B cell (primary cell): ENCODE results near the gene SLC35G3. TPM values are rescaled to one million over a fixed set of nuclear protein-coding genes. Genes with fewer than 3 reads are reported as not detected.

Experiments
- ATAC-seq: fragments of 200-7000 bp; cut with Tn5 transposase; one replicate; pipeline ENCODE4 v1.10.0; 2021; ENCODE audit warnings: low read depth, mild to moderate bottlenecking, moderate number of reproducible peaks, moderate library complexity
- CTCF ChIA-PET: fragments of 350-600 bp; sonication (Branson Sonifier 250); formaldehyde crosslinking; loops from one replicate; lab custom pipeline; 2021; ENCODE audit warnings: antibody characterized with exemption, inconsistent platforms; lab: Charles Lee
- POLR2A ChIA-PET: fragments of 350-600 bp; sonication (Branson Sonifier 250); formaldehyde crosslinking; loops from one replicate; lab custom pipeline; 2021; ENCODE audit warnings: antibody characterized with exemption; lab: Charles Lee
- DNase-seq: peaks from one replicate; pipeline ENCODE4 v3.0.0; 2013
- H2AFZ ChIP-seq: 2 replicates; pipeline ENCODE4 v1.6.1; 2012; ENCODE audit warnings: mild to moderate bottlenecking, low read depth, low read length; ENCODE audit not compliant: insufficient read depth, poor library complexity, severe bottlenecking
- H3K27ac ChIP-seq, 2 donors: 1 replicate in 1 of 2; 2 replicates in 1 of 2; pipeline ENCODE4 v1.5.1; 2012 to 2013; ENCODE audit warnings: low read length in 2 of 2, mild to moderate bottlenecking in 2 of 2, moderate library complexity in 1 of 2
- H3K27me3 ChIP-seq, 4 experiments: fragments of 200-600 bp in 1 of 4; sonication (generic) in 1 of 4; replicated peaks in 1 of 4; 1 replicate in 2 of 4; 2 replicates in 2 of 4; pipeline versions ENCODE4 v1.6.1 to v1.7.0; 2013 to 2016; ENCODE audit warnings: low read length in 3 of 4, mild to moderate bottlenecking in 2 of 4, mixed read lengths in 1 of 4, moderate library complexity in 1 of 4; ENCODE audit not compliant: insufficient read depth in 4 of 4, control insufficient read depth in 3 of 4; ENCODE audit errors: control extremely low read depth in 1 of 4
- H3K36me3 ChIP-seq, 2 experiments: replicated peaks in 1 of 2; 1 replicate in 1 of 2; 2 replicates in 1 of 2; pipeline versions ENCODE4 v1.6.1 to v1.7.1; 2013; ENCODE audit warnings: low read length in 1 of 2; ENCODE audit not compliant: insufficient read depth in 2 of 2, control insufficient read depth in 1 of 2; ENCODE audit errors: control extremely low read depth in 1 of 2, extremely low read depth in 1 of 2
- H3K4me1 ChIP-seq, 2 donors: fragments of 200-600 bp in 1 of 2; sonication (generic) in 1 of 2; 1 replicate in 1 of 2; 2 replicates in 1 of 2; pipeline versions ENCODE4 v1.5.1 to v1.6.1; 2013 to 2017; ENCODE audit warnings: low read length in 2 of 2; ENCODE audit not compliant: control insufficient read depth in 2 of 2, insufficient read depth in 2 of 2
- H3K4me2 ChIP-seq: replicated peaks from 2 replicates; pipeline ENCODE3; 2012; ENCODE audit warnings: mild to moderate bottlenecking, low read depth, low read length; ENCODE audit not compliant: poor library complexity, severe bottlenecking
- H3K4me3 ChIP-seq, 5 experiments: fragments of 200-600 bp in 1 of 5; sonication (generic) in 1 of 5; 1 replicate in 3 of 5; 2 replicates in 2 of 5; pipeline versions ENCODE4 v1.5.1 to v1.7.0; 2011 to 2016; ENCODE audit warnings: low read length in 4 of 5, mild to moderate bottlenecking in 4 of 5, low read depth in 2 of 5, control low read depth in 1 of 5, moderate library complexity in 1 of 5; ENCODE audit not compliant: insufficient read depth in 1 of 5; ENCODE audit errors: control extremely low read depth in 1 of 5, extremely low read depth in 1 of 5
- H3K79me2 ChIP-seq: fragments of 200-600 bp; sonication (generic); one replicate; pipeline ENCODE4 v1.6.0; 2016; ENCODE audit warnings: low read length; ENCODE audit not compliant: control insufficient read depth, insufficient read depth
- H3K9ac ChIP-seq: fragments of 200-600 bp; sonication (generic); 2 replicates; pipeline ENCODE4 v1.6.1; 2017; ENCODE audit warnings: mild to moderate bottlenecking, low read length, moderate library complexity
- H3K9me3 ChIP-seq, 3 donors: one replicate each; pipeline versions ENCODE4 v1.6.1 to v1.7.1; 2013; ENCODE audit warnings: low read length in 2 of 3; ENCODE audit not compliant: control insufficient read depth in 2 of 3, insufficient read depth in 1 of 3; ENCODE audit errors: control extremely low read depth in 1 of 3
- H4K20me1 ChIP-seq: 2 replicates; pipeline ENCODE4 v1.6.0; 2012; ENCODE audit warnings: mild to moderate bottlenecking, low read length; ENCODE audit not compliant: insufficient read depth, control insufficient read depth, poor library complexity, severe bottlenecking
- H3K27ac Mint-ChIP-seq: one replicate; pipeline ENCODE4 v1.8.0; 2021; ENCODE audit warnings: mixed read lengths
- H3K27me3 Mint-ChIP-seq: one replicate; pipeline ENCODE4 v1.8.0; 2021; ENCODE audit warnings: mixed read lengths
- H3K4me1 Mint-ChIP-seq: one replicate; pipeline ENCODE4 v1.8.0; 2021; ENCODE audit warnings: mixed read lengths
- H3K4me3 Mint-ChIP-seq: one replicate; pipeline ENCODE4 v1.8.0; 2021; ENCODE audit warnings: mixed read lengths
- H3K9me3 Mint-ChIP-seq: one replicate; pipeline ENCODE4 v1.8.0; 2022; ENCODE audit warnings: mixed read lengths; ENCODE audit not compliant: insufficient read depth
- CTCF ChIP-seq: fragments of 200-600 bp; IDR thresholded peaks from one replicate; pipeline ENCODE4 v1.8.0; 2022; ENCODE audit warnings: antibody characterized with exemption, mild to moderate bottlenecking
- EZH2 ChIP-seq: IDR thresholded peaks from 2 replicates; pipeline ENCODE4 v1.6.1; 2012; ENCODE audit warnings: borderline replicate concordance, low read depth, mild to moderate bottlenecking, moderate library complexity, low read length; ENCODE audit not compliant: insufficient read depth, poor library complexity, severe bottlenecking
- WGBS: methylation state at CpG from one replicate; pipeline ENCODE4 v1.1.5; 2013; ENCODE audit warnings: missing lambda C conversion rate; ENCODE audit not compliant: insufficient coverage; 5-methylcytosine and 5-hydroxymethylcytosine counted together
- intact Hi-C: fragments of 100-400 bp; cut with micrococcal nuclease; formaldehyde crosslinking; loops from one replicate; pipeline ENCODE4 v1.10.0; 2022
- polyA plus RNA-seq: library from polyadenylated mRNA; depleted of rRNA; stranded (reverse); fragments of >200 nt; gene quantifications from 2 replicates; pipeline ENCODE4 v1.2.3, GENCODE V29; 2012
- total RNA-seq, 2 donors: library from RNA; stranded (reverse); fragments of 120-200 nt in 1 of 2; gene quantifications; 1 replicate in 1 of 2; 2 replicates in 1 of 2; pipeline versions ENCODE4 v1.2.3 to v1.2.4, GENCODE V29; 2013 to 2022

Gene SLC35G3
- total and polyA plus RNA-seq, 2 donors (not counting 1 experiment from before 2014, with no cell fraction given), result not detected

- no peaks in the 10 kb centered on the region for H3K4me1 Mint-ChIP-seq
Measured at GRCh38 chr17:35176897-35177296, 17.3 kb downstream of the SLC35G3 start.

More at GRCh38 chr17:35176897-35177296, 17.3 kb downstream of the SLC35G3 start:
- H2AFZ ChIP-seq, result no peak overlapping the region
- peaks cover 22% of the 10 kb centered on the region for H3K27me3 Mint-ChIP-seq
- POLR2A ChIA-PET, result no interaction called here
- H3K9me3 ChIP-seq, result no peaks in the 10 kb centered on the region
- no peaks in the 10 kb centered on the region for H3K79me2 ChIP-seq
- 91% methylated on average over 8 of the region's 8 CpGs for WGBS
- ATAC-seq (no peak), DNase-seq (no peak)
- no peak overlapping the region for H3K27ac ChIP-seq
- CTCF ChIA-PET, result no interaction called here
- no peaks in the 10 kb centered on the region for H3K4me1 ChIP-seq
- H3K27ac Mint-ChIP-seq, result no peak overlapping the region
- no peak overlapping the region for H3K4me2 ChIP-seq
- TF ChIP-seq CTCF, result no peak
- no peak for TF ChIP-seq EZH2
- H3K4me3 Mint-ChIP-seq, result no peak overlapping the region
- no peaks in the 10 kb centered on the region for H3K36me3 ChIP-seq
- H3K4me3 ChIP-seq, result no peak overlapping the region
- H3K9ac ChIP-seq, result no peak overlapping the region
- intact Hi-C loops, result no loop called here
- no peaks in the 10 kb centered on the region for H3K9me3 Mint-ChIP-seq
- no peaks in the 10 kb centered on the region for H3K27me3 ChIP-seq
- H4K20me1 ChIP-seq, result no peaks in the 10 kb centered on the region
